GM06990 (cell line): ENCODE results near the gene PRKAR2A.
A peak's percentile ranks its signal among the peaks of the same experiment; 100 is the strongest.
"Not testable (repeated sequence)": the region's sequence is repeated elsewhere in the genome, so short reads cannot be mapped to it uniquely, and the experiment has no call there.

ENCODE experiments used
- DNase-seq: peaks from one replicate; pipeline ENCODE4 v3.0.0-alpha.2; 2011; ENCODE audit not compliant: insufficient read length; ENCODE audit errors: extremely low read depth
- H3K27me3 ChIP-seq: replicated peaks from 2 replicates; pipeline ENCODE4 v1.6.0; 2011; ENCODE audit warnings: low read length; ENCODE audit not compliant: control insufficient read depth, insufficient read depth
- H3K36me3 ChIP-seq: 2 replicates; pipeline ENCODE4 v1.5.1; 2011; ENCODE audit warnings: low read length; ENCODE audit not compliant: control insufficient read depth, insufficient read depth
- H3K4me3 ChIP-seq: replicated peaks from 2 replicates; pipeline ENCODE4 v1.5.1; 2011; ENCODE audit warnings: low read depth, mild to moderate bottlenecking, control low read depth, low read length
- TF ChIP-seq, protein P1 (sequence below): IDR thresholded peaks from 2 replicates; pipeline ENCODE4 v1.5.1; 2011; ENCODE audit warnings: low read length, control low read depth, mild to moderate bottlenecking, inconsistent platforms; ENCODE audit not compliant: insufficient read depth, poor library complexity, severe bottlenecking

Gene PRKAR2A

DNA sequence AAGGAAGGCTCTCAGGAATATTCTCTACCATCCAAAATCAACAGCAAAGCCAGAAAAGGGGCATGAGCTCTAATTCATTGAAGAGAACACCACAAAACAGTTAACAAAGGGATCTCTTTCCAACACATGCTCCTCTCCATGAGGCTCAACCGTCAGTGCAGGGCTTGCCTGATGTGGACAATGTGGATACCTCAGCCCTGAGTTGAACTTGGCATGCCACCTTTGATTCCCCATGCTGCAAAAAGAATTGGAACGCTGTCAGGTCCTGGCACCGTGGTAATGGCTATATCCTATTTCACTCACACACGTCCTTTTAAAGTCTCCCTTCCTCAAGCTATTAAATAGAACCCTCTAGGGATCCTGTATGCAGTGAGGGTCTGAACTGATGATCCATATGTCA is 100.0 kb downstream of the PRKAR2A start:
- DNase-seq: no peak
- Histone ChIP-seq H3K36me3 (peaks cover 5% of the 10 kb centered on the region), H3K27me3 (no peaks in the 10 kb centered on the region), H3K4me3 (no peak overlapping the region)
- TF ChIP-seq, protein P1, sequence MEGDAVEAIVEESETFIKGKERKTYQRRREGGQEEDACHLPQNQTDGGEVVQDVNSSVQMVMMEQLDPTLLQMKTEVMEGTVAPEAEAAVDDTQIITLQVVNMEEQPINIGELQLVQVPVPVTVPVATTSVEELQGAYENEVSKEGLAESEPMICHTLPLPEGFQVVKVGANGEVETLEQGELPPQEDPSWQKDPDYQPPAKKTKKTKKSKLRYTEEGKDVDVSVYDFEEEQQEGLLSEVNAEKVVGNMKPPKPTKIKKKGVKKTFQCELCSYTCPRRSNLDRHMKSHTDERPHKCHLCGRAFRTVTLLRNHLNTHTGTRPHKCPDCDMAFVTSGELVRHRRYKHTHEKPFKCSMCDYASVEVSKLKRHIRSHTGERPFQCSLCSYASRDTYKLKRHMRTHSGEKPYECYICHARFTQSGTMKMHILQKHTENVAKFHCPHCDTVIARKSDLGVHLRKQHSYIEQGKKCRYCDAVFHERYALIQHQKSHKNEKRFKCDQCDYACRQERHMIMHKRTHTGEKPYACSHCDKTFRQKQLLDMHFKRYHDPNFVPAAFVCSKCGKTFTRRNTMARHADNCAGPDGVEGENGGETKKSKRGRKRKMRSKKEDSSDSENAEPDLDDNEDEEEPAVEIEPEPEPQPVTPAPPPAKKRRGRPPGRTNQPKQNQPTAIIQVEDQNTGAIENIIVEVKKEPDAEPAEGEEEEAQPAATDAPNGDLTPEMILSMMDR: no peak

DNA sequence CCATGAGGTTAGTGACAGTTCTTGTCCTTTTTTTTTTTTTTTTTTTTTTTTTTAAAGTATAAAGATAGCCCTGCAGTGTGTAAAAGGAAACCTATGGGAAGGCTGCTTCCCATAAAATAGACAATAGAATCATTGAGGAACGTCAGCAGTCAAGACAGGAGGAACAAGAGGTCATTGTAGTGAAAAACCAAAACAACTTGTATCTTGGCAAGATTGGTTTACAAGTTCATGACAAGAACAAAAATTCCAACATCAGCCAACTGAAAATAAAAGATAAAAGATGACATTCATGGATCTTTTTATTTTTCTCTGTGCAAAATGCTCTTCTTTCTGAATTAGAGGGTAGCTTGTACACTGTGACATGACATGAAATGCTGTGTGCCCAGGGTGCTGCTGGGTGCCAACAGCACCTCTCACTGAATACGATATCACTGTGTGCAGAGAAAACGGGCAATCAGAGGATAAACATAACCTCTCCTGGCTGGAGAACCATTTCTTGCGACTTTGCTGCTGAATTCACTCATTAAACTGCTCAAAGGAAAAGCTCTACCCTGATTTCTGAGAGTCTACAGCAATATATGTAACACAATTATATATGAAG is 100.6 kb downstream of the PRKAR2A start:
- TF ChIP-seq, protein P1: no peak
- no peak overlapping the region for H3K4me3 ChIP-seq

DNA sequence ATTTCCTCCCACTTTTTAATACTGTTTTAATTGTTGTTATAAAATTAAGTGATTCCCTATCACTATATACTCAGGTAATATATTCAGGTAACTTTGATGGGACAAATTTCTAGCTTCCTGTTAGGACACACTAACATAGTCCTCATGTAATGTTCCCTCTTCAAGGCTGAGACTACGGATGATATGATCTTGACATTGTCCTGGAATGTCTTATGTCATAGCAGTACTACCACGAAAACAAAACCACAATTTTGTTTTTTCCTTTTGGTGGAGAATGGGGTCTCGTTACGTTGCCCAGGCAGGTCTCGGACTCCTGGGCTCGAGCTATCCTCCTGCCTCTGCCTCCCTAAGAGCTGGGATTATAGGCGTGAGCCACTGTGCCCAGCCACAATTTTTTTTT is 103.9 kb downstream of the PRKAR2A start:
- Histone ChIP-seq H3K27me3 (no peaks in the 10 kb centered on the region), H3K4me3 (no peak overlapping the region), H3K36me3 (peaks cover 5% of the 10 kb centered on the region)
- TF ChIP-seq, protein P1: no peak
- no peak for DNase-seq

More for the DNA sequence above, 100.6 kb downstream of the PRKAR2A start:
- no peak for DNase-seq
- Histone ChIP-seq H3K27me3 (no peaks in the 10 kb centered on the region), H3K36me3 (peaks cover 5% of the 10 kb centered on the region)

DNA sequence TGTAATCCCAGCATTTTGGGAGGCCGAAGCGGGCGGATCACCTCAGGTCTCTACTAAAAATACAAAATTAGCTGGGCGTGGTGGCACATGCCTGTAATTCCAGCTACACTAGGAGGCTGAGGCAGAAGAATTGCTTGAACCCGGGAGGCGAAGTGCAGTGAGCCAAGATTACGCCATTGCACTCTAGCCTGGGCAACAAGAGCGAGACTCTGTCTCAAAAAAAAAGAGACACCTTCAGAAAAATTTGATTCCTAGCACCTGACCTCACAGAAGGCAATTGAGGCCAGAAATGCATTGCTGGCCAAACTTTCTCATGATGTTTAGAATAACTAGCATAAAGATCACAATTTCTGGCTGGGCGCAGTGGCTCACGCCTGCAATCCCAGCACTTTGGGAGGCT is 106.4 kb downstream of the PRKAR2A start:
- not testable (repeated sequence) for H3K27me3 ChIP-seq, H3K4me3 ChIP-seq, H3K36me3 ChIP-seq, DNase-seq

DNA sequence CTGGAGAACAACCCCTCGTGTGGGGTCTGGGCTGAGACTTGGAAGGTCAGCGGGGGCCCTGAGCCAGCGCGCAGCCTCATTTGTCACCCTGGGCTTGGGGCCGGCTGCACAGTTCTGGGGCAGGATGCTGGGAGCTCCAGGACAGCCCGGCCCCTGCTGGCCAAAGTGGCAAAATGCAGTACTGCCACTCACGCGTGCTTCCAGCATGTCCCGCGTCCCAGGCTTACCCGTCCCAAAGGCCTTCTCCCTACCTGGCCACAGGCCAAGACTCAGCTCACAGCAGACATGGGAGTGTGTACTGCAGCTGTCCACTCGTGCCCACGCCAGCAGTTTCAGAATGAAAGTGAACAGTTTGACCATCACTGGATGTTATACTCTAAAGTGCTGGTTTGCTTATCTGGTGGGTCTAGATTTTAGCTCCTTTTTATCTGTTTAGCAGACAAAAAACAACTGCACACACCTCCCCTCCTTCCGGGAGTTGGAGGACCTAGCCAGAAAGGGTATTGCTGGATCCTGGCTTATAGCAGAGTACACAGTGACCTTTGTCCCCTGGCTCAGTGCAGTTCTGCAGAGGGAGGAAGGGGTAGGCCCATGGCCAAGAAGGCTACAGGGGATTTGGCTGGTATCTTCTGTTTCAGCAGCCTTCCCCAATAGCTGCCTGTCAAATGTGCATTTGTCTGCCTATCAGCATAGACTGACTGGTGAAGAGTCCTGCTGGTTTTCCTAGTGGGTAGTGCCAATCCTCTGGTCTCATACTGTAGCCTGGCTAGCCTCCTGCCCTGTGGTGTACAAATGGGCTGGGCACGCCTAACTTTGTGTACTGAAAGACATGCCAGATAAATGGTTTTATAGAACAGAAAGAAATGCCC is 107.5 kb downstream of the PRKAR2A start:
- DNase-seq: peak; percentile 49
- H3K36me3 ChIP-seq: no peaks in the 10 kb centered on the region
- TF ChIP-seq, protein P1: peak; percentile 88
- no peaks in the 10 kb centered on the region for H3K27me3 ChIP-seq
- no peak overlapping the region for H3K4me3 ChIP-seq

DNA sequence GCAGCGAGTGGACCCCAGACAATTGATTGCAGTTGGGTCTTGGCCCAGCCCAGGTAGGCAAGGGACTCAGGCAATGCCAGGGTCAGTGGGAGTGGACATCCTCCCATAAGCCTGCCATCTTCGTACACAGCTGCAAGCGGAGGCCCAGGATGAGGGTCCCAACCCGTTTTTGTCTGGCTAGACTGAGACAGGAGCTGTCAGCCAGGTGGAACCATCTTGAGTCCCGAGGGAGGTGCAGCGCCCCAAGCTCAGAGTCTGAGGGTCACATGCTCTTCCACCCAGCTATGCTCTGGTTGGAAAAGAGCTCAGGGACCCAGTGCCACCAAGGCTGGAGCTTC is 108.1 kb downstream of the PRKAR2A start:
- Histone ChIP-seq H3K36me3 (no peaks in the 10 kb centered on the region), H3K4me3 (no peak overlapping the region), H3K27me3 (no peaks in the 10 kb centered on the region)
- TF ChIP-seq, protein P1: no peak
- DNase-seq: no peak
